KMS-11 (cell line): ENCODE data around the gene SMAD2.
"Not testable (repeated sequence)": the region's sequence is repeated elsewhere in the genome, so short reads cannot be mapped to it uniquely, and the experiment has no call there.

Experiments used
- H2AFZ ChIP-seq: fragments of 200-600 bp; sonication (generic); 2 replicates; pipeline ENCODE4 v1.6.1; 2016; ENCODE audit warnings: antibody characterized with exemption, mixed run types, low read depth
- H3K27ac ChIP-seq: fragments of 200-600 bp; sonication (generic); 2 replicates; pipeline ENCODE4 v1.6.1; 2016; ENCODE audit warnings: mild to moderate bottlenecking, mixed run types
- H3K27me3 ChIP-seq: fragments of 200-600 bp; sonication (generic); 2 replicates; pipeline ENCODE4 v1.6.1; 2017; ENCODE audit warnings: mild to moderate bottlenecking, low read depth, mixed run types, moderate library complexity; ENCODE audit not compliant: insufficient read depth
- H3K36me3 ChIP-seq: fragments of 200-600 bp; sonication (generic); 2 replicates; pipeline ENCODE4 v1.6.1; 2017; ENCODE audit warnings: mild to moderate bottlenecking, mixed run types; ENCODE audit not compliant: insufficient read depth
- H3K4me1 ChIP-seq: fragments of 200-600 bp; sonication (generic); 2 replicates; pipeline ENCODE4 v1.6.1; 2016; ENCODE audit warnings: mild to moderate bottlenecking, low read depth, mixed run types; ENCODE audit not compliant: poor library complexity, severe bottlenecking
- H3K4me2 ChIP-seq: fragments of 200-600 bp; sonication (generic); 2 replicates; pipeline ENCODE4 v1.7.0; 2016; ENCODE audit warnings: mild to moderate bottlenecking, mixed run types
- H3K4me3 ChIP-seq: fragments of 200-600 bp; sonication (generic); IDR thresholded peaks from 2 replicates; pipeline ENCODE4 v1.6.1; 2017; ENCODE audit warnings: low read depth, low read length, mixed read lengths; ENCODE audit not compliant: insufficient read depth
- H3K79me2 ChIP-seq: fragments of 200-600 bp; sonication (generic); 2 replicates; pipeline ENCODE4 v1.6.1; 2016; ENCODE audit warnings: low read depth, mixed run types; ENCODE audit not compliant: insufficient read depth
- H3K9ac ChIP-seq: fragments of 200-600 bp; sonication (generic); 2 replicates; pipeline ENCODE4 v1.6.1; 2016; ENCODE audit warnings: mild to moderate bottlenecking, mixed run types
- H4K20me1 ChIP-seq: fragments of 200-600 bp; sonication (generic); 2 replicates; pipeline ENCODE4 v1.6.1; 2016; ENCODE audit warnings: mild to moderate bottlenecking, mixed run types; ENCODE audit not compliant: insufficient read depth
- TF ChIP-seq, protein P1 (sequence below): fragments of 200-600 bp; sonication (generic); conservative IDR thresholded peaks from 2 replicates; pipeline ENCODE4 v1.6.1; 2017; ENCODE audit warnings: low read depth, mild to moderate bottlenecking, antibody characterized with exemption, low read length, moderate library complexity, mixed read lengths

The SMAD2 gene

GRCh38 chr18:47831351-47831750 lies 99.1 kb downstream of the SMAD2 start:
- H4K20me1 ChIP-seq = no peaks in the 10 kb centered on the region
- H2AFZ ChIP-seq = no peak overlapping the region
- no peaks in the 10 kb centered on the region for H3K27me3 ChIP-seq
- H3K27ac ChIP-seq = no peak overlapping the region
- no peak overlapping the region for H3K4me2 ChIP-seq
- no peak overlapping the region for H3K9ac ChIP-seq
- no peaks in the 10 kb centered on the region for H3K36me3 ChIP-seq
- no peak overlapping the region for H3K4me3 ChIP-seq
- H3K4me1 ChIP-seq = peaks cover 13% of the 10 kb centered on the region
- no peaks in the 10 kb centered on the region for H3K79me2 ChIP-seq
- TF ChIP-seq, protein P1, sequence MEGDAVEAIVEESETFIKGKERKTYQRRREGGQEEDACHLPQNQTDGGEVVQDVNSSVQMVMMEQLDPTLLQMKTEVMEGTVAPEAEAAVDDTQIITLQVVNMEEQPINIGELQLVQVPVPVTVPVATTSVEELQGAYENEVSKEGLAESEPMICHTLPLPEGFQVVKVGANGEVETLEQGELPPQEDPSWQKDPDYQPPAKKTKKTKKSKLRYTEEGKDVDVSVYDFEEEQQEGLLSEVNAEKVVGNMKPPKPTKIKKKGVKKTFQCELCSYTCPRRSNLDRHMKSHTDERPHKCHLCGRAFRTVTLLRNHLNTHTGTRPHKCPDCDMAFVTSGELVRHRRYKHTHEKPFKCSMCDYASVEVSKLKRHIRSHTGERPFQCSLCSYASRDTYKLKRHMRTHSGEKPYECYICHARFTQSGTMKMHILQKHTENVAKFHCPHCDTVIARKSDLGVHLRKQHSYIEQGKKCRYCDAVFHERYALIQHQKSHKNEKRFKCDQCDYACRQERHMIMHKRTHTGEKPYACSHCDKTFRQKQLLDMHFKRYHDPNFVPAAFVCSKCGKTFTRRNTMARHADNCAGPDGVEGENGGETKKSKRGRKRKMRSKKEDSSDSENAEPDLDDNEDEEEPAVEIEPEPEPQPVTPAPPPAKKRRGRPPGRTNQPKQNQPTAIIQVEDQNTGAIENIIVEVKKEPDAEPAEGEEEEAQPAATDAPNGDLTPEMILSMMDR = no peak

GRCh38 chr18:47830772-47831171 lies 99.7 kb downstream of the SMAD2 start:
- Histone ChIP-seq H3K27me3 (no peaks in the 10 kb centered on the region), H3K27ac (no peak overlapping the region), H3K9ac (no peak overlapping the region), H3K79me2 (no peaks in the 10 kb centered on the region), H3K36me3 (no peaks in the 10 kb centered on the region), H4K20me1 (no peaks in the 10 kb centered on the region), H3K4me3 (no peak overlapping the region), H3K4me2 (no peak overlapping the region), H2AFZ (no peak overlapping the region), H3K4me1 (peaks cover 13% of the 10 kb centered on the region)
- TF ChIP-seq, protein P1 = no peak

DNA sequence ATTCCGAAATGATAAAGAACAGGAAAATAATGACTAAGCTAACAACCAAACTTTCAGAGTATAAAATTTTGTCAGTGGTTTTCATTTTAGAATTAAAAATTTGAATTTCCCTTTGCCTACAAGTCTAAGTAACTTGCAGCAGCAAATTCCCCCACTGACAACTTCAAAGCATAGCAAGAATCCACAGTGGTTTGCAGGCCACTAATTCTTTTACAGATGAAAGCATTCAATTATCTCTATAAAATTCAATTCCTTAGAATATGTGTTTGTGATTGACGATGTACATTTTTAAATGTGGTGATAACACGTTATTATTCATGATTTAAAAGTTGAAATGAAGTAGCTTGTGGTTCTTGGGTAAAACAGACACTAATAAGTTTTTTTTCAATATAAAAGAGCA lies 100.6 kb downstream of the SMAD2 start:
- Histone ChIP-seq H3K79me2 (no peaks in the 10 kb centered on the region), H3K9ac (no peak overlapping the region), H3K4me3 (no peak overlapping the region), H3K4me2 (no peak overlapping the region), H3K36me3 (no peaks in the 10 kb centered on the region), H3K27me3 (no peaks in the 10 kb centered on the region), H2AFZ (no peak overlapping the region), H4K20me1 (no peaks in the 10 kb centered on the region), H3K4me1 (peaks cover 13% of the 10 kb centered on the region), H3K27ac (no peak overlapping the region)
- TF ChIP-seq, protein P1 = no peak

DNA sequence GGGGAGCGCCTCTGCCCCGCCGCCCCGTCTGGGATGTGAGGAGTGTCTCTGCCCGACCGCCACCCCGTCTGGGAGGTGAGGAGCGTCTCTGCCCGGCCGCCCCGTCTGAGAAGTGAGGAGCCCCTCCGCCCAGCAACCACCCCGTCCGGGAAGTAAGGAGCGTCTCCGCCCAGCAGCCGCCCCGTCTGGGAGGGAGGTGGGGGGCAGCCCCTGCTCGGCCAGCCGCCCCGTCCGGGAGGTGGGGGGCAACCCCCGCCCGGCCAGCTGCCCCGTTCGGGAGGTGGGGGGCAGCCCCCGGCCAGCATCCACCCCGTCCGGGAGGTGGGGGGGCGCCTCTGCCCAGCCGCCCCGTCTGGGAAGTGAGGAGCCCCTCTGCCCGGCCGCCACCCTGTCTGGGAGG lies 102.4 kb downstream of the SMAD2 start:
- H3K36me3 ChIP-seq, H2AFZ ChIP-seq, H3K4me2 ChIP-seq, H3K27me3 ChIP-seq, H3K4me3 ChIP-seq, H3K9ac ChIP-seq, H3K79me2 ChIP-seq, H4K20me1 ChIP-seq, H3K27ac ChIP-seq: not testable (repeated sequence)
- peaks cover 12% of the 10 kb centered on the region for H3K4me1 ChIP-seq

GRCh38 chr18:47826157-47827074 lies 104.0 kb downstream of the SMAD2 start:
- Histone ChIP-seq H3K79me2 (no peaks in the 10 kb centered on the region), H4K20me1 (no peaks in the 10 kb centered on the region), H3K27me3 (no peaks in the 10 kb centered on the region), H3K27ac (no peak overlapping the region), H3K36me3 (no peaks in the 10 kb centered on the region), H3K9ac (no peak overlapping the region), H3K4me1 (no peaks in the 10 kb centered on the region), H3K4me2 (no peak overlapping the region), H3K4me3 (no peak overlapping the region), H2AFZ (no peak overlapping the region)
- TF ChIP-seq, protein P1 = no peak
